Peyer's patch (tissue), 4 donors: ENCODE measurements around the gene KIAA2012.

Experiments used
- CTCF ChIP-seq, 6 experiments: fragments of 450-650 bp in 4 of 6; fragments of 200-600 bp in 2 of 6; sonication (generic) in 1 of 6; IDR thresholded peaks; one replicate each; pipeline ENCODE4 v1.5.1; 2017 to 2019; ENCODE audit warnings: antibody characterized with exemption in 6 of 6, mild to moderate bottlenecking in 3 of 6, moderate library complexity in 1 of 6
- POLR2A ChIP-seq, 2 donors: fragments of 450-650 bp; IDR thresholded peaks; one replicate each; pipeline ENCODE4 v1.5.1; 2017; ENCODE audit warnings: antibody characterized with exemption in 2 of 2, mild to moderate bottlenecking in 2 of 2, moderate library complexity in 2 of 2

- TF ChIP-seq CTCF (IDR thresholded peaks at IDR 0.05): no peak
- no peak for TF ChIP-seq POLR2A (IDR thresholded peaks at IDR 0.05)
Measured at GRCh38 chr2:202208526-202208925, 135.5 kb downstream of the KIAA2012 start.
